ENCODE results near the gene PAM16. TPM values are rescaled to one million over a fixed set of nuclear protein-coding genes. Genes with fewer than 3 reads are reported as not detected.

Gene PAM16
- total RNA-seq, 6 donors from 2014 or later: 45.5 to 71.8 (median 62.6) TPM

- ATAC-seq (ENCODE audit: low FRiP score in 2 of 2): no peak
- H3K36me3 ChIP-seq: peaks cover 5 to 53% (median 40%) of the 10 kb centered on the region in 4 donors
- TF ChIP-seq POLR2A (IDR thresholded peaks at IDR 0.05) (no peak), EP300 (IDR thresholded peaks at IDR 0.05) (no peak), POLR2AphosphoS5 (IDR thresholded peaks at IDR 0.05) (no peak), CTCF (IDR thresholded peaks at IDR 0.05) (no peak)
These were observed 13.9 kb upstream of the PAM16 start for GRCh38 chr16:4365014-4365406.

GRCh38 chr16:4364196-4365013 lies 13.3 kb upstream of the PAM16 start:
- H3K9me3 ChIP-seq: no peaks in the 10 kb centered on the region
- peaks cover 8 to 17% (median 10%) of the 10 kb centered on the region in 4 donors for H3K4me1 ChIP-seq
- no peaks in the 10 kb centered on the region for H3K27me3 ChIP-seq
- no peak overlapping the region for H3K4me3 ChIP-seq
- peak overlapping the region in 1 of 4 donors; percentile 13 for H3K27ac ChIP-seq
- whole genome bisulfite sequencing, 2 donors: 90 to 91% methylated on average over 21 to 36 of the region's 37 CpGs
- peaks cover 5 to 56% (median 42%) of the 10 kb centered on the region in 4 donors for H3K36me3 ChIP-seq
- no peak for DNase-seq
- ATAC-seq (ENCODE audit: low FRiP score in 2 of 2): no peak
- TF ChIP-seq EP300 (IDR thresholded peaks at IDR 0.05) (no peak), POLR2AphosphoS5 (IDR thresholded peaks at IDR 0.05) (no peak), POLR2A (IDR thresholded peaks at IDR 0.05) (no peak), CTCF (IDR thresholded peaks at IDR 0.05) (no peak)

More at GRCh38 chr16:4365014-4365406, 13.9 kb upstream of the PAM16 start:
- Histone ChIP-seq H3K27ac (peak overlapping the region in 1 of 4 donors; percentile 13), H3K4me1 (peaks cover 13 to 22% (median 16%) of the 10 kb centered on the region in 4 donors), H3K4me3 (no peak overlapping the region), H3K9me3 (no peaks in the 10 kb centered on the region), H3K27me3 (no peaks in the 10 kb centered on the region)
- DNase-seq: no peak
- 92 to 96% methylated on average over 7 to 10 of the region's 10 CpGs for whole genome bisulfite sequencing, 2 donors

- Histone ChIP-seq H3K9me3 (no peaks in the 10 kb centered on the region), H3K36me3 (peaks cover 5 to 71% (median 52%) of the 10 kb centered on the region in 4 donors), H3K27ac (peak overlapping the region in 1 of 4 donors; percentile 39), H3K27me3 (no peaks in the 10 kb centered on the region), H3K4me1 (peaks cover 0 to 8% (median 2%) of the 10 kb centered on the region in 4 donors), H3K4me3 (no peak overlapping the region)
- no peak for TF ChIP-seq POLR2A (IDR thresholded peaks at IDR 0.05)
- TF ChIP-seq POLR2AphosphoS5 (IDR thresholded peaks at IDR 0.05): no peak
- TF ChIP-seq CTCF (IDR thresholded peaks at IDR 0.05): no peak
- TF ChIP-seq EP300 (IDR thresholded peaks at IDR 0.05): no peak
- DNase-seq (no peak), ATAC-seq (ENCODE audit: low FRiP score in 2 of 2) (no peak)
- WGBS, 2 donors: 57 to 79% methylated on average over 2 to 19 of the region's 19 CpGs
These were observed 11.5 kb upstream of the PAM16 start for GRCh38 chr16:4362476-4363135.

GRCh38 chr16:4361944-4362311 lies 10.8 kb upstream of the PAM16 start:
- peaks cover 5 to 73% (median 55%) of the 10 kb centered on the region in 4 donors for H3K36me3 ChIP-seq
- no peak overlapping the region for H3K4me3 ChIP-seq
- no peaks in the 10 kb centered on the region for H3K27me3 ChIP-seq
- peaks cover 0 to 5% (median under 1%) of the 10 kb centered on the region in 4 donors for H3K4me1 ChIP-seq
- ATAC-seq (ENCODE audit: low FRiP score in 2 of 2): no peak
- no peaks in the 10 kb centered on the region for H3K9me3 ChIP-seq
- TF ChIP-seq EP300 (IDR thresholded peaks at IDR 0.05) (no peak), POLR2A (IDR thresholded peaks at IDR 0.05) (no peak), CTCF (IDR thresholded peaks at IDR 0.05) (no peak), POLR2AphosphoS5 (IDR thresholded peaks at IDR 0.05) (no peak)
- no peak for DNase-seq
- H3K27ac ChIP-seq: no peak overlapping the region
- 96 to 100% methylated on average over 2 to 7 of the region's 12 CpGs for WGBS, 2 donors
